ENCODE data around the gene C16orf87.

The C16orf87 gene

GRCh38 chr16:46843898-46844642, 13.1 kb upstream of the C16orf87 start:
- no peak for TF ChIP-seq Cebpa-rat (IDR thresholded peaks at IDR 0.05)
- H3K4me1 ChIP-seq: no peaks in the 10 kb centered on the region
- H3K4me2 ChIP-seq: no peak overlapping the region
- no peaks in the 10 kb centered on the region for H3K36me3 ChIP-seq
- H3K27ac ChIP-seq: no peak overlapping the region
- H3K9ac ChIP-seq: no peak overlapping the region
- no peaks in the 10 kb centered on the region for H3K27me3 ChIP-seq
- H4K20me1 ChIP-seq: no peaks in the 10 kb centered on the region
- H3K9me3 ChIP-seq: peaks cover 27% of the 10 kb centered on the region
- no peak overlapping the region for H3K4me3 ChIP-seq

DNA sequence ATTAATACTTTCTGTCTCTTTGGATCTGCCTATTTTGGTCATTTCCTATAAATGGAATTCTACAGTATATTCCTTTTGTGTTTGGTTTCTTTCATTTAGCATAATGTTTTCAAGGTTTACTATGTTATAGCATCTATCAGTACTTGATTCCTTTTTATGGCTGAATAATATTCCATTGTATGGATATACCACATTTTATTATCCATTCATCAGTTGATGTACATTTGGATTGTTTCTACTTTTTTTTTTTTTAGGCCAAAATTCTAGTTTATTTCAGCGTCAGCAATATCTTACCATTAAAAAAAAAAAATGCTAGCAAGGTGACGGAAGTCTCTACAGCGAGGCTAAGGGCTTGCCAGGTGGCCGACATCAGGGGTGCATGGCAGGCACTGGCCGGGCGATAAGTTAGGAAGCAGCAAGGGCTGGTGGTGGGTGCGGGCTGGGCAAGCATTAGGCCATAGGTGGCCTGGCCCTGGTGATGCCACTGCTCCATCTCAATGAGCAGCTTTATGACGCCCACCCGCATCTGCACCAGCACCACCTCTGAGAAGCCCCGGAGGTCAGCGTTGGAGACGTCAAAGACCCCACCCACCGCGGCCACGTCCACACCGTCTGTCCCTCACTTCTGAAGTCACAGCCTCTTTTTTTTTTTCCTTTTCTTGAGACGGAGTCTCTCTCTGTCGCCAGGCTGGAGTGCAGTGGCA, 11.4 kb upstream of the C16orf87 start:
- Histone ChIP-seq H3K4me3 (no peak overlapping the region), H3K36me3 (no peaks in the 10 kb centered on the region), H3K9ac (no peak overlapping the region), H4K20me1 (no peaks in the 10 kb centered on the region), H3K27ac (no peak overlapping the region), H3K4me2 (no peak overlapping the region), H3K4me1 (no peaks in the 10 kb centered on the region), H3K27me3 (no peaks in the 10 kb centered on the region), H3K9me3 (peaks cover 27% of the 10 kb centered on the region)
- no peak for TF ChIP-seq Cebpa-rat (IDR thresholded peaks at IDR 0.05)

GRCh38 chr16:46839986-46840443, 9.0 kb upstream of the C16orf87 start:
- Histone ChIP-seq H3K9ac (no peak overlapping the region), H3K9me3 (peaks cover 27% of the 10 kb centered on the region), H3K4me2 (no peak overlapping the region), H3K4me3 (no peak overlapping the region), H3K27me3 (no peaks in the 10 kb centered on the region), H4K20me1 (no peaks in the 10 kb centered on the region), H3K27ac (no peak overlapping the region), H3K4me1 (no peaks in the 10 kb centered on the region), H3K36me3 (no peaks in the 10 kb centered on the region)
- no peak for TF ChIP-seq Cebpa-rat (IDR thresholded peaks at IDR 0.05)

DNA sequence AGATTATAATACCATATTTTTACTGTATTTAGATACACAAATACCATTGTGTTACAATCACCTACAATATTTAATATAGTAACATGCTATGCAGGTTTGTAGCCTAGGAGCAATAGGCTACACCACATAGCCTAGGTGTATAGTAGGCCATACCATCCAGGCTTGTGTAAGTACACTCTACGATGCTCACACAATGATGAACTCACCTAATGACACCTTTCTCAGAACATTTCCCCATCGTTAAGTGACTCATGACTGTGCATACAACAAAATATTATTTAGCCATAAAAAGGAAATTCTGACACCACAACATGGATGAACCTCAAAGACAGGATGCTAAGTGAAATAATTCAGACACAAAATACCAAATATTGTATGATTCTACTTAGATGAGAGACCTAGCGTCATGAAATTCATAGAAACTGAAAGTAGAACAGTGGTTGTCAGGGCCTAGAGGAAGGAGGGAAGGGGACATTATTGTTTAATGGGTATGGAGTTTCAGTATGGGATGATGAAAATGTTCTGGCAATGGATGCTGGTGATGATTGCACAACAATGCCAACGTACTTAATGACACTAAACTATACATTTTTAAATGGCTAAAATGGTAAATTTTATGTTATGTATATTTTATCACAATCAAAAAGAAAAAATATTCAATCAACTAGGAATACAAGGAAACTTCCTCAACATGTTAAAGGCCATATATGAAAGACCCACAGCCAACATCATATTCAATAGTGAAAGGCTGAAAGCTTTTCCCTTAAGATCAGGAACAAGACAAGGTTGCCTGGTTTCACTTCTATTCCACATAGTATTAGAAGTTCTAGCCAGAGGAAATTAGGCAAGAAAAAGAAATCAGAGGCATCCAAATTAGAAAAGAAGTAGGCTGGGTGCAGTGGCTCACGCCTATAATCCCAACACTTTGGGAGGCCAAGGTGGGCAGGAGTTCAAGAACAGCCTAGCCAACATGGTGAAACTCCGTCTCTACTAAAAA, 5.9 kb upstream of the C16orf87 start:
- H3K27me3 ChIP-seq: no peaks in the 10 kb centered on the region
- H3K9ac ChIP-seq: no peak overlapping the region
- no peaks in the 10 kb centered on the region for H3K36me3 ChIP-seq
- TF ChIP-seq Cebpa-rat (IDR thresholded peaks at IDR 0.05): no peak
- H3K4me2 ChIP-seq: no peak overlapping the region
- peaks cover 3% of the 10 kb centered on the region; the same call in 1 of the 2 replicates for H3K4me1 ChIP-seq
- H4K20me1 ChIP-seq: no peaks in the 10 kb centered on the region
- H3K9me3 ChIP-seq: 0 out of 2 replicates have a peak, but pooled peaks cover 4% of the 10 kb centered on the region
- H3K4me3 ChIP-seq: no peak overlapping the region
- no peak overlapping the region for H3K27ac ChIP-seq

DNA sequence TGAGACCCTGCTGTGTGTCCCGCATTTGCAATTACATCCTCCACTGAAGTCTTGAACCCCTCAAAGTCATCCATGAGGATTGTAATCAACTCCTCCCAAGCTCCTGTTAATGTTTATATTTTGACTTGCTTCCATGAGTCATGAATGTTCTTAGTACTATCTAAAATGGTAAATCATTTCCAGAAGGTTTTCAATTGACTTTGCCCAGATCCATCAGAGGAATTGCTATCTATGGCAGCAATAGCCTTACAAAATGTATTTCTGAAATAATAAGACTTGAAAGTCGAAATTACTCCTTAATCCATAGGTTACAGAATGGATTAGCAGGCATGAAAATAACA, 2.5 kb upstream of the C16orf87 start:
- Histone ChIP-seq H3K9me3 (0 out of 2 replicates have a peak, but pooled peaks cover 4% of the 10 kb centered on the region), H3K9ac (no peak overlapping the region), H3K27ac (no peak overlapping the region), H3K4me2 (no peak overlapping the region), H3K4me3 (no peak overlapping the region), H3K36me3 (no peaks in the 10 kb centered on the region), H3K27me3 (no peaks in the 10 kb centered on the region), H3K4me1 (peaks cover 17% of the 10 kb centered on the region), H4K20me1 (0 out of 2 replicates have a peak, but pooled peaks cover 10% of the 10 kb centered on the region)
- TF ChIP-seq Cebpa-rat (IDR thresholded peaks at IDR 0.05): no peak

DNA sequence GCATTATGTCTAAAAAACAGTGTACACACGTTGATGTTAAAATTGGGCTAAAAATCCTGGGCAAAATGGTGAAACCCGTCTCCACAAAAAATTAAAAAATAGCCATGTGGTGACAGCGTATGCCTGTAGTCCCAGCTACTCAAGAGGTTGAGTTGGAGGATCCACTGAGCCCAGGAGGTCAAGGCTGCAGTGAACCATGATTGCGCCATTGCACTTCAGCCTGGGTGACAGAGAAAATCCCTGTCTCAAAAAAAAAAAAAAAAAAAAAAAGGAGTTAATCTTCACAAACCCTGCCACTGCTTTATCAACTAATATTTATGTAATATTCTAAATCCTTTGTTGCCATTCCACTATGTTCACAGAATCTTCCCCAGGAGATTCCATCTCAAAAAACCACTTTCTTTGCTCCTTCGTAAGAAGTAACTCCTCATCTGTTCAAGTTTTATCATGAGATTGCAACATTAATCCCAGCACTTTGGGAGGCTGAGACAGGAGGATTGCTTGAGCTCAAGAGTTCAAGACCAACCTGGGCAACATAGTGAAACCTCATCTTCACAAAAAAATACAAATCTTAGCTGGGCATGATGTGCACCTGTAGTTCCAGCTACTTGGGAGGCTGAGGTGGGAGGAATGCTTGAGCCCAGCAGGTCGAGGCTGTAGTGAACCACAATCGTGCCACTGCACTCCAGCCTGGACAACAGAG, 1.9 kb upstream of the C16orf87 start:
- H3K9ac ChIP-seq: no peak overlapping the region
- H3K4me2 ChIP-seq: no peak overlapping the region
- H3K36me3 ChIP-seq: no peaks in the 10 kb centered on the region
- no peak for TF ChIP-seq Cebpa-rat (IDR thresholded peaks at IDR 0.05)
- H3K27ac ChIP-seq: no peak overlapping the region
- H3K4me3 ChIP-seq: no peak overlapping the region
- H3K27me3 ChIP-seq: no peaks in the 10 kb centered on the region
- H4K20me1 ChIP-seq: 0 out of 2 replicates have a peak, but pooled peaks cover 15% of the 10 kb centered on the region
- peaks cover 22% of the 10 kb centered on the region for H3K4me1 ChIP-seq
- 0 out of 2 replicates have a peak, but pooled peaks cover 4% of the 10 kb centered on the region for H3K9me3 ChIP-seq

DNA sequence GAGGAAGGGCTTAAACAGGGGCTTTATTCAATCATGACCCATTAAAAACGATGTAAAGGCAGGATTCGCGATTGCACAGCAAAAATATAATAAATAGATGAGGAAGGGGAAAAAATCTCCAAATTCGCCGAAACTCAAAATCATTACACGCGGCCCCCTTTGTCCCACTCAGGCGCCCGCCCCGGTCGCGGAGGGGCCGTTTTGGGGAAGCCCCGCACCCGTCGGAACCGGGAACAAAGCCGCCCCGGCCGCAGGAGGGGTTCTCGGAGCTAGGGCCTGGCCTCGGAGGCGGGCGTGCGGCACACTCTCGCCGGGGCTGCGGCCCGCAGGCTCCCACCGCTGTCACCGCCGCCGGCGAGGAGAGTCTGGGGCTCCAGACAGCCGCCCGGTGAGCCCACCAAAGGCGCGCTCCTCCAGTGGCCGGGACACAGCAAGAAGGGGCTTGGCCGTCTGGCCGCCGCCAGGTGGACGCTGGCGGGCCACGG, 521 bp downstream of the C16orf87 start:
- no peaks in the 10 kb centered on the region for H3K36me3 ChIP-seq
- peaks cover 35% of the 10 kb centered on the region for H3K4me1 ChIP-seq
- peaks cover 32% of the 10 kb centered on the region for H4K20me1 ChIP-seq
- peak overlapping the region; percentile 98 for H3K9ac ChIP-seq
- H3K4me3 ChIP-seq: peak overlapping the region; percentile 98
- no peak for TF ChIP-seq Cebpa-rat (IDR thresholded peaks at IDR 0.05)
- peak overlapping the region; percentile 96 for H3K27ac ChIP-seq
- peak overlapping the region; percentile 75 for H3K4me2 ChIP-seq
- 0 out of 2 replicates have a peak, but pooled peaks cover 4% of the 10 kb centered on the region for H3K9me3 ChIP-seq
- no peaks in the 10 kb centered on the region for H3K27me3 ChIP-seq

DNA sequence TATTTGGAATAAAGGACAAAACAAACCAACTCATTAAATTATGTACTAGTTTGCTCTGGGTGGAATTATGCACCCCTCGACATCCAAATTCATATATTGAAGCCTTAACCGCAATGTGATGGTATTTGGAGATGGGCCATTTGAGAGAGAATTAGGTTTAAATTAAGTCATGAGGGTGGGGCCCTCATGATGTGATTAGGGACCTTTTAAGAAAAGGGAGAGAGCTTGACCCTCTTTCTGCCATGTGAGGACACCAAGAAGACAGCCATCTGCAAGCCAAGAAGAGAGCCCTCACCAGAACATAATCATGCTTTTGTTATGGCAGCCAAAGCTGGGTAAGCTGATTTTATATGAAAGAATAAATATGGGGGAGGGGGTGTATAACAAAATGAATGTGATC, 2.0 kb downstream of the C16orf87 start:
- no peak overlapping the region for H3K27ac ChIP-seq
- TF ChIP-seq Cebpa-rat (IDR thresholded peaks at IDR 0.05): no peak
- H3K9me3 ChIP-seq: 0 out of 2 replicates have a peak, but pooled peaks cover 3% of the 10 kb centered on the region
- H3K4me3 ChIP-seq: peak overlapping the region; percentile 98
- H3K9ac ChIP-seq: peak overlapping the region; percentile 98
- no peaks in the 10 kb centered on the region for H3K27me3 ChIP-seq
- H4K20me1 ChIP-seq: peaks cover 33% of the 10 kb centered on the region
- peaks cover 35% of the 10 kb centered on the region for H3K4me1 ChIP-seq
- H3K4me2 ChIP-seq: peak overlapping the region; percentile 75
- peaks cover under 1% of the 10 kb centered on the region; the same call in 1 of the 2 replicates for H3K36me3 ChIP-seq

- Histone ChIP-seq H3K4me1 (peaks cover 35% of the 10 kb centered on the region), H3K36me3 (peaks cover 7% of the 10 kb centered on the region; the same call in 1 of the 2 replicates), H3K9ac (no peak overlapping the region), H3K4me3 (no peak overlapping the region), H3K27ac (no peak overlapping the region), H3K9me3 (no peaks in the 10 kb centered on the region), H3K27me3 (no peaks in the 10 kb centered on the region), H3K4me2 (peak overlapping the region; percentile 75), H4K20me1 (peaks cover 33% of the 10 kb centered on the region)
- no peak for TF ChIP-seq Cebpa-rat (IDR thresholded peaks at IDR 0.05)
Observed at GRCh38 chr16:46828292-46828691, 2.7 kb downstream of the C16orf87 start.
